Left lung (tissue), 10 donors: Measurements from ENCODE around the gene CDH2. TPM values are rescaled to one million over a fixed set of nuclear protein-coding genes. Genes with fewer than 3 reads are reported as not detected.

Experiments
- ATAC-seq: fragments of 200-7000 bp; cut with Tn5 transposase; one replicate; pipeline ENCODE4 v1.9.1; 2020; ENCODE audit warnings: moderate library complexity
- DNase-seq, 4 donors: peaks; one replicate each; pipeline ENCODE4 v3.0.0-alpha.2; 2013 to 2020
- H3K27ac ChIP-seq, 2 donors: fragments of 200-600 bp; sonication (generic) in 1 of 2; one replicate each; pipeline versions ENCODE4 v1.5.0 to v1.8.0; 2020 to 2021
- H3K27me3 ChIP-seq, 2 donors: fragments of 200-600 bp; sonication (generic) in 1 of 2; one replicate each; pipeline versions ENCODE4 v1.5.0 to v1.8.0; 2020 to 2021
- H3K36me3 ChIP-seq, 2 donors: fragments of 200-600 bp; sonication (generic) in 1 of 2; one replicate each; pipeline versions ENCODE4 v1.5.0 to v1.8.0; 2020 to 2021
- H3K4me1 ChIP-seq, 2 donors: fragments of 200-600 bp; one replicate each; pipeline ENCODE4 v1.8.0; 2021
- H3K4me3 ChIP-seq, 2 donors: fragments of 200-600 bp; sonication (generic) in 1 of 2; one replicate each; pipeline versions ENCODE4 v1.5.0 to v1.8.0; 2020 to 2021; ENCODE audit warnings: mild to moderate bottlenecking in 1 of 2
- H3K9me3 ChIP-seq, 2 donors: fragments of 200-600 bp; sonication (generic) in 1 of 2; one replicate each; pipeline versions ENCODE4 v1.5.0 to v1.8.0; 2020 to 2021
- CTCF ChIP-seq, 2 donors: fragments of 200-600 bp; sonication (generic) in 1 of 2; IDR thresholded peaks; one replicate each; pipeline versions ENCODE4 v1.5.0 to v1.8.0; 2021; ENCODE audit warnings: antibody characterized with exemption in 2 of 2
- intact Hi-C, 2 donors: fragments of 100-400 bp; cut with DNase I; formaldehyde crosslinking; loops; one replicate each; pipeline versions ENCODE4 v1.11.2 to v1.14.2; 2022
- polyA plus RNA-seq, 6 donors: library from polyadenylated mRNA; unstranded; fragments of 120-200 nt; gene quantifications; one replicate each; pipeline ENCODE4 v1.2.1, GENCODE V29; 2013; ENCODE audit not compliant: insufficient read length in 6 of 6
- total RNA-seq, 2 donors: library from RNA; stranded (reverse); fragmentation: NEBNext Ultra II Directional; extraction: Animal tissue kit (Norgen Biotek cat#: 25700); gene quantifications; one replicate each; pipeline ENCODE4 v1.2.1, GENCODE V29; 2021
- donor health status: DM: no; HTN: yes; CAD: no.
- donor health status: DM: no; HTN: no; CAD: no.

The CDH2 gene
- total and polyA plus RNA-seq, 8 donors: 1.6 to 15.0 (median 7.0) TPM

- ATAC-seq (no peak), DNase-seq (no peak)
- intact Hi-C loops: no loop called here
- H3K4me1 ChIP-seq: no peaks in the 10 kb centered on the region
- H3K36me3 ChIP-seq: no peaks in the 10 kb centered on the region
- no peaks in the 10 kb centered on the region for H3K9me3 ChIP-seq
- H3K27ac ChIP-seq: no peak overlapping the region
- H3K4me3 ChIP-seq: no peak overlapping the region
- H3K27me3 ChIP-seq: no peaks in the 10 kb centered on the region
- TF ChIP-seq CTCF (IDR thresholded peaks at IDR 0.05): no peak
Observed at GRCh38 chr18:28185121-28185520, 8.2 kb upstream of the CDH2 start.

- H3K4me1 ChIP-seq: no peaks in the 10 kb centered on the region
- no peaks in the 10 kb centered on the region for H3K36me3 ChIP-seq
- H3K27me3 ChIP-seq: peaks cover 4 to 15% of the 10 kb centered on the region in 2 donors
- no peaks in the 10 kb centered on the region for H3K9me3 ChIP-seq
- H3K27ac ChIP-seq: no peak overlapping the region
- H3K4me3 ChIP-seq: no peak overlapping the region
- ATAC-seq (no peak), DNase-seq (no peak)
- no peak for TF ChIP-seq CTCF (IDR thresholded peaks at IDR 0.05)
- intact Hi-C loops: no loop called here
Observed at GRCh38 chr18:28183418-28184078, 6.6 kb upstream of the CDH2 start.

GRCh38 chr18:28181616-28182015, 4.7 kb upstream of the CDH2 start:
- no peak for TF ChIP-seq CTCF (IDR thresholded peaks at IDR 0.05)
- Histone ChIP-seq H3K4me3 (no peak overlapping the region), H3K36me3 (no peaks in the 10 kb centered on the region), H3K27me3 (peaks cover 13 to 34% of the 10 kb centered on the region in 2 donors), H3K9me3 (no peaks in the 10 kb centered on the region), H3K27ac (no peak overlapping the region), H3K4me1 (peaks cover 2 to 5% of the 10 kb centered on the region in 2 donors)
- no peak for DNase-seq
- intact Hi-C loops: no loop called here
- ATAC-seq: no peak

- ATAC-seq (no peak), DNase-seq (no peak)
- Histone ChIP-seq H3K27me3 (peaks cover 42 to 63% of the 10 kb centered on the region in 2 donors), H3K9me3 (no peaks in the 10 kb centered on the region), H3K4me1 (peaks cover 6 to 16% of the 10 kb centered on the region in 2 donors), H3K4me3 (no peak overlapping the region), H3K36me3 (no peaks in the 10 kb centered on the region), H3K27ac (no peak overlapping the region)
- intact Hi-C loops: no loop called here
- TF ChIP-seq CTCF (IDR thresholded peaks at IDR 0.05): no peak
Observed at GRCh38 chr18:28178720-28179119, 1.8 kb upstream of the CDH2 start.

- Histone ChIP-seq H3K27ac (no peak overlapping the region), H3K27me3 (peaks cover 47 to 70% of the 10 kb centered on the region in 2 donors)
- intact Hi-C loops: no loop called here
Observed at GRCh38 chr18:28177828-28178635, 1.1 kb upstream of the CDH2 start.

More at GRCh38 chr18:28177828-28178635, 1.1 kb upstream of the CDH2 start:
- H3K4me1 ChIP-seq: peaks cover 6 to 16% of the 10 kb centered on the region in 2 donors
- no peaks in the 10 kb centered on the region for H3K36me3 ChIP-seq
- ATAC-seq: peak; percentile 70
- H3K4me3 ChIP-seq: peak overlapping the region; percentile 41 to 45
- no peak for TF ChIP-seq CTCF (IDR thresholded peaks at IDR 0.05)
- peak; percentile 10 to 82 (median 32) for DNase-seq
- H3K9me3 ChIP-seq: no peaks in the 10 kb centered on the region
